HL-60/S4 (cell line): Measurements from ENCODE around the gene ITPK1.
"Not testable (repeated sequence)": the region's sequence is repeated elsewhere in the genome, so short reads cannot be mapped to it uniquely, and the experiment has no call there.

Source experiments
- in situ Hi-C: fragments of 300-500 bp; cut with MboI; formaldehyde crosslinking; loops from 2 replicates; pipeline ENCODE4 v1.14.3; 2022; ENCODE audit warnings: low sequenced_read_pairs

ITPK1 gene

GRCh38 chr14:93131257-93131820 lies 15.6 kb upstream of the ITPK1 start:
- in situ Hi-C loops: not testable (repeated sequence)

- in situ Hi-C loops: no loop called here
These were observed 13.2 kb upstream of the ITPK1 start for GRCh38 chr14:93128725-93129459.

GRCh38 chr14:93126111-93126510 lies 10.4 kb upstream of the ITPK1 start:
- in situ Hi-C loops: no loop called here

GRCh38 chr14:93122826-93123225 lies 7.1 kb upstream of the ITPK1 start:
- in situ Hi-C loops: no loop called here

GRCh38 chr14:93121030-93121834 lies 5.5 kb upstream of the ITPK1 start:
- in situ Hi-C loops: no loop called here

- in situ Hi-C loops: no loop called here
These were observed 4.8 kb upstream of the ITPK1 start for GRCh38 chr14:93120517-93120916.

GRCh38 chr14:93116676-93117200 lies 1.0 kb upstream of the ITPK1 start:
- in situ Hi-C loops: no loop called here

GRCh38 chr14:93115069-93115820 lies 480 bp downstream of the ITPK1 start:
- in situ Hi-C loops: no loop called here

GRCh38 chr14:93114713-93115068 lies 1.0 kb downstream of the ITPK1 start:
- in situ Hi-C loops: no loop called here

- in situ Hi-C loops: no loop called here
These were observed 1.5 kb downstream of the ITPK1 start for GRCh38 chr14:93114068-93114710.

- in situ Hi-C loops: no loop called here
These were observed 2.1 kb downstream of the ITPK1 start for GRCh38 chr14:93113678-93114067.

GRCh38 chr14:93112891-93113677 lies 2.6 kb downstream of the ITPK1 start:
- in situ Hi-C loops: no loop called here

GRCh38 chr14:93111541-93111940 lies 4.2 kb downstream of the ITPK1 start:
- in situ Hi-C loops: not testable (repeated sequence)

GRCh38 chr14:93110856-93111419 lies 4.8 kb downstream of the ITPK1 start:
- in situ Hi-C loops: no loop called here

- in situ Hi-C loops: no loop called here
These were observed 5.9 kb downstream of the ITPK1 start for GRCh38 chr14:93109572-93110481.

GRCh38 chr14:93108105-93108504 lies 7.6 kb downstream of the ITPK1 start:
- in situ Hi-C loops: no loop called here

GRCh38 chr14:93107453-93107852 lies 8.3 kb downstream of the ITPK1 start:
- in situ Hi-C loops: no loop called here

- in situ Hi-C loops: no loop called here
These were observed 9.1 kb downstream of the ITPK1 start for GRCh38 chr14:93106541-93107156.
